Endothelial cell of umbilical vein (primary cell): ENCODE measurements around the gene COL15A1.

ENCODE experiments used
- CTCF ChIP-seq, 2 donors: IDR thresholded peaks; 1 replicate in 1 of 2; 2 replicates in 1 of 2; pipeline ENCODE4 v1.5.1; 2011; ENCODE audit warnings: low read length in 2 of 2, mild to moderate bottlenecking in 2 of 2, moderate library complexity in 2 of 2, control low read depth in 1 of 2, inconsistent platforms in 1 of 2, low read depth in 1 of 2; ENCODE audit not compliant: insufficient read depth in 1 of 2; ENCODE audit errors: extremely low read depth in 1 of 2
- EZH2 ChIP-seq: IDR thresholded peaks from 2 replicates; pipeline ENCODE4 v1.6.1; 2012; ENCODE audit warnings: borderline replicate concordance, low read depth, mild to moderate bottlenecking, moderate library complexity, low read length, inconsistent platforms; ENCODE audit not compliant: severe bottlenecking
- JUN ChIP-seq: IDR thresholded peaks from 2 replicates; pipeline ENCODE4 v1.6.1; 2011; ENCODE audit warnings: borderline replicate concordance, low read depth; ENCODE audit not compliant: insufficient read length, insufficient read depth
- POLR2A ChIP-seq: IDR thresholded peaks from 2 replicates; pipeline ENCODE4 v1.6.1; 2012; ENCODE audit warnings: low read depth, mild to moderate bottlenecking, control low read depth, low read length
- POLR2AphosphoS5 ChIP-seq: IDR thresholded peaks from 2 replicates; pipeline ENCODE4 v1.6.1; 2012; ENCODE audit warnings: low read depth, mild to moderate bottlenecking, control low read depth, low read length, moderate library complexity; ENCODE audit not compliant: insufficient read depth
- TF ChIP-seq, protein P1 (sequence below): IDR thresholded peaks from 2 replicates; pipeline ENCODE4 v1.6.1; 2011; ENCODE audit not compliant: insufficient read depth, insufficient read length

- TF ChIP-seq CTCF (IDR thresholded peaks at IDR 0.05; ENCODE audit: extremely low read depth in 1 of 2, insufficient read depth in 1 of 2, low read depth in 1 of 2, low read length in 2 of 2) (no peak), POLR2AphosphoS5 (no peak), POLR2A (no peak), EZH2 (no peak), JUN (no peak)
- TF ChIP-seq, protein P1, sequence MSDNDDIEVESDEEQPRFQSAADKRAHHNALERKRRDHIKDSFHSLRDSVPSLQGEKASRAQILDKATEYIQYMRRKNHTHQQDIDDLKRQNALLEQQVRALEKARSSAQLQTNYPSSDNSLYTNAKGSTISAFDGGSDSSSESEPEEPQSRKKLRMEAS: no peak
Observed at GRCh38 chr9:98997604-98998003, 53.9 kb downstream of the COL15A1 start.
